ENCODE results near the gene TGIF1. TPM values are rescaled to one million over a fixed set of nuclear protein-coding genes. Genes with fewer than 3 reads are reported as not detected.
A peak's percentile ranks its signal among the peaks of the same experiment; 100 is the strongest.

The TGIF1 gene
- total RNA-seq, 1 donor: 56.0 TPM

GRCh38 chr18:3480827-3481573 lies 31.0 kb downstream of the TGIF1 start:
- DNase-seq (ENCODE audit: low read depth in 2 of 3, low spot score in 2 of 3): no peak

- peak in 1 of 3 donors; percentile 54 for DNase-seq (ENCODE audit: low read depth in 2 of 3, low spot score in 2 of 3)
Measured at GRCh38 chr18:3481696-3482210, 31.8 kb downstream of the TGIF1 start.

- no peak for DNase-seq (ENCODE audit: low read depth in 2 of 3, low spot score in 2 of 3)
Measured at GRCh38 chr18:3482258-3482657, 32.3 kb downstream of the TGIF1 start.

- no peak for DNase-seq (ENCODE audit: low read depth in 2 of 3, low spot score in 2 of 3)
Measured at GRCh38 chr18:3485153-3486149, 35.5 kb downstream of the TGIF1 start.

- no peak for DNase-seq (ENCODE audit: low read depth in 2 of 3, low spot score in 2 of 3)
Measured at GRCh38 chr18:3486512-3486911, 36.5 kb downstream of the TGIF1 start.

GRCh38 chr18:3489462-3489861 lies 39.5 kb downstream of the TGIF1 start:
- no peak for DNase-seq (ENCODE audit: low read depth in 2 of 3, low spot score in 2 of 3)

- DNase-seq (ENCODE audit: low read depth in 2 of 3, low spot score in 2 of 3): no peak
Measured at GRCh38 chr18:3491981-3492555, 42.1 kb downstream of the TGIF1 start.

GRCh38 chr18:3492721-3493120 lies 42.7 kb downstream of the TGIF1 start:
- DNase-seq (ENCODE audit: low read depth in 2 of 3, low spot score in 2 of 3): no peak

GRCh38 chr18:3493501-3494244 lies 43.7 kb downstream of the TGIF1 start:
- peak in 1 of 3 donors; percentile 52 for DNase-seq (ENCODE audit: low read depth in 2 of 3, low spot score in 2 of 3)

GRCh38 chr18:3494245-3494526 lies 44.2 kb downstream of the TGIF1 start:
- no peak for DNase-seq (ENCODE audit: low read depth in 2 of 3, low spot score in 2 of 3)

GRCh38 chr18:3494569-3494968 lies 44.6 kb downstream of the TGIF1 start:
- DNase-seq (ENCODE audit: low read depth in 2 of 3, low spot score in 2 of 3): no peak

GRCh38 chr18:3495691-3496430 lies 45.9 kb downstream of the TGIF1 start:
- no peak for DNase-seq (ENCODE audit: low read depth in 2 of 3, low spot score in 2 of 3)

GRCh38 chr18:3498698-3499471 lies 48.9 kb downstream of the TGIF1 start:
- peak in 1 of 3 donors; percentile 36 for DNase-seq (ENCODE audit: low read depth in 2 of 3, low spot score in 2 of 3)

- DNase-seq (ENCODE audit: low read depth in 2 of 3, low spot score in 2 of 3): peak in 2 of 3 donors; percentile 54 to 84
Measured at GRCh38 chr18:3499501-3499900, 49.5 kb downstream of the TGIF1 start.

- DNase-seq (ENCODE audit: low read depth in 2 of 3, low spot score in 2 of 3): no peak
Measured at GRCh38 chr18:3500016-3500415, 50.0 kb downstream of the TGIF1 start.

GRCh38 chr18:3502650-3503049 lies 52.7 kb downstream of the TGIF1 start:
- DNase-seq (ENCODE audit: low read depth in 2 of 3, low spot score in 2 of 3): no peak

- DNase-seq (ENCODE audit: low read depth in 2 of 3, low spot score in 2 of 3): no peak
Measured at GRCh38 chr18:3504637-3505036, 54.7 kb downstream of the TGIF1 start.

- no peak for DNase-seq (ENCODE audit: low read depth in 2 of 3, low spot score in 2 of 3)
Measured at GRCh38 chr18:3508576-3509549, 58.9 kb downstream of the TGIF1 start.

All from hematopoietic multipotent progenitor cell (in vitro differentiated cells).